ENCODE results near the gene RAB28. TPM values are rescaled to one million over a fixed set of nuclear protein-coding genes. Genes with fewer than 3 reads are reported as not detected.

Gene RAB28
- total RNA-seq, 1 experiment from 2014 or later: 17.1 TPM

DNA sequence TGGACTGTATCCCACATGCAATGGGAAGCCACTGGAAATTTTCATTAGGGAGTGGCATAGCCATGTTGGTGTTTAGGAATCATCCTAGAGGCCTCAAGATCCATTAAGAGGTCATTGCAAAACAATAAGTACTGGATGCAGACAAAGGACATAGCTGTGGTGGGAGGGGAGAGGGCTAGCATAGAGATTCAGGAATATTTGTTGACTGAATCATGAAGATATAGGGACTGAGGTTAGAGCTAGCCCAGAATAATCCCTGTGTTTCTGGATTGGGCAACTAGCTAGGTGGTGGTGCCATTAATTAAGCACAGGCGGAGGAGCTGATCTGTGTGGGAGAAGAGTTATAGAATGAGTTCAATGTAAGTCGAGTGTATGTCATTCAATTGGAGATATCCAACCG, 135.0 kb downstream of the RAB28 start:
- CTCF ChIA-PET: no interaction called here
- POLR2A ChIA-PET: no interaction called here
- peaks cover 27% of the 10 kb centered on the region for H3K9me3 Mint-ChIP-seq
- H3K27ac Mint-ChIP-seq: no peak overlapping the region
- ATAC-seq (no peak), DNase-seq (ENCODE audit: low spot score) (no peak)
- H3K4me1 Mint-ChIP-seq: peaks cover 8% of the 10 kb centered on the region
- H3K27me3 Mint-ChIP-seq (ENCODE audit: low read depth): no peaks in the 10 kb centered on the region
- no peak overlapping the region for H3K4me3 Mint-ChIP-seq
- no peak for TF ChIP-seq NFE2L1 (CRISPR knock-in tag; IDR thresholded peaks at IDR 0.05)
- TF ChIP-seq FOXJ3 (CRISPR knock-in tag; IDR thresholded peaks at IDR 0.05; ENCODE audit: borderline replicate concordance): no peak
- TF ChIP-seq ZNF416 (CRISPR knock-in tag; IDR thresholded peaks at IDR 0.05): no peak
- TF ChIP-seq CREM (CRISPR knock-in tag; IDR thresholded peaks at IDR 0.05): no peak
- TF ChIP-seq, protein P1, sequence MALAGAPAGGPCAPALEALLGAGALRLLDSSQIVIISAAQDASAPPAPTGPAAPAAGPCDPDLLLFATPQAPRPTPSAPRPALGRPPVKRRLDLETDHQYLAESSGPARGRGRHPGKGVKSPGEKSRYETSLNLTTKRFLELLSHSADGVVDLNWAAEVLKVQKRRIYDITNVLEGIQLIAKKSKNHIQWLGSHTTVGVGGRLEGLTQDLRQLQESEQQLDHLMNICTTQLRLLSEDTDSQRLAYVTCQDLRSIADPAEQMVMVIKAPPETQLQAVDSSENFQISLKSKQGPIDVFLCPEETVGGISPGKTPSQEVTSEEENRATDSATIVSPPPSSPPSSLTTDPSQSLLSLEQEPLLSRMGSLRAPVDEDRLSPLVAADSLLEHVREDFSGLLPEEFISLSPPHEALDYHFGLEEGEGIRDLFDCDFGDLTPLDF (CRISPR knock-in tag; IDR thresholded peaks at IDR 0.05): no peak
- no peak for TF ChIP-seq SMAD4 (CRISPR knock-in tag; IDR thresholded peaks at IDR 0.05)
- no peak for TF ChIP-seq ELF4 (CRISPR knock-in tag; IDR thresholded peaks at IDR 0.05; ENCODE audit: low read depth)
- no peak for TF ChIP-seq JUN (CRISPR knock-in tag; IDR thresholded peaks at IDR 0.05)
- no peak for TF ChIP-seq SOX15 (CRISPR knock-in tag; IDR thresholded peaks at IDR 0.05)
- TF ChIP-seq, protein P2, sequence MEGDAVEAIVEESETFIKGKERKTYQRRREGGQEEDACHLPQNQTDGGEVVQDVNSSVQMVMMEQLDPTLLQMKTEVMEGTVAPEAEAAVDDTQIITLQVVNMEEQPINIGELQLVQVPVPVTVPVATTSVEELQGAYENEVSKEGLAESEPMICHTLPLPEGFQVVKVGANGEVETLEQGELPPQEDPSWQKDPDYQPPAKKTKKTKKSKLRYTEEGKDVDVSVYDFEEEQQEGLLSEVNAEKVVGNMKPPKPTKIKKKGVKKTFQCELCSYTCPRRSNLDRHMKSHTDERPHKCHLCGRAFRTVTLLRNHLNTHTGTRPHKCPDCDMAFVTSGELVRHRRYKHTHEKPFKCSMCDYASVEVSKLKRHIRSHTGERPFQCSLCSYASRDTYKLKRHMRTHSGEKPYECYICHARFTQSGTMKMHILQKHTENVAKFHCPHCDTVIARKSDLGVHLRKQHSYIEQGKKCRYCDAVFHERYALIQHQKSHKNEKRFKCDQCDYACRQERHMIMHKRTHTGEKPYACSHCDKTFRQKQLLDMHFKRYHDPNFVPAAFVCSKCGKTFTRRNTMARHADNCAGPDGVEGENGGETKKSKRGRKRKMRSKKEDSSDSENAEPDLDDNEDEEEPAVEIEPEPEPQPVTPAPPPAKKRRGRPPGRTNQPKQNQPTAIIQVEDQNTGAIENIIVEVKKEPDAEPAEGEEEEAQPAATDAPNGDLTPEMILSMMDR (IDR thresholded peaks at IDR 0.05): no peak
- TF ChIP-seq ZNF138 (CRISPR knock-in tag; conservative IDR thresholded peaks at IDR 0.05): no peak
- TF ChIP-seq, protein P3, sequence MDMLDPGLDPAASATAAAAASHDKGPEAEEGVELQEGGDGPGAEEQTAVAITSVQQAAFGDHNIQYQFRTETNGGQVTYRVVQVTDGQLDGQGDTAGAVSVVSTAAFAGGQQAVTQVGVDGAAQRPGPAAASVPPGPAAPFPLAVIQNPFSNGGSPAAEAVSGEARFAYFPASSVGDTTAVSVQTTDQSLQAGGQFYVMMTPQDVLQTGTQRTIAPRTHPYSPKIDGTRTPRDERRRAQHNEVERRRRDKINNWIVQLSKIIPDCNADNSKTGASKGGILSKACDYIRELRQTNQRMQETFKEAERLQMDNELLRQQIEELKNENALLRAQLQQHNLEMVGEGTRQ (CRISPR knock-in tag; IDR thresholded peaks at IDR 0.05): no peak
- TF ChIP-seq NR3C1 (CRISPR knock-in tag; conservative IDR thresholded peaks at IDR 0.05; ENCODE audit: low read depth): no peak
- no peak for TF ChIP-seq ZBTB21 (CRISPR knock-in tag; IDR thresholded peaks at IDR 0.05; ENCODE audit: borderline replicate concordance)
- TF ChIP-seq ATF1 (CRISPR knock-in tag; IDR thresholded peaks at IDR 0.05): no peak
- no peak for TF ChIP-seq CBFB (CRISPR knock-in tag; IDR thresholded peaks at IDR 0.05; ENCODE audit: low read depth)
- TF ChIP-seq TEAD1 (CRISPR knock-in tag; IDR thresholded peaks at IDR 0.05): no peak
- no peak for TF ChIP-seq OVOL2 (CRISPR knock-in tag; IDR thresholded peaks at IDR 0.05; ENCODE audit: borderline replicate concordance)
- peaks cover 13% of the 10 kb centered on the region for H3K36me3 Mint-ChIP-seq

DNA sequence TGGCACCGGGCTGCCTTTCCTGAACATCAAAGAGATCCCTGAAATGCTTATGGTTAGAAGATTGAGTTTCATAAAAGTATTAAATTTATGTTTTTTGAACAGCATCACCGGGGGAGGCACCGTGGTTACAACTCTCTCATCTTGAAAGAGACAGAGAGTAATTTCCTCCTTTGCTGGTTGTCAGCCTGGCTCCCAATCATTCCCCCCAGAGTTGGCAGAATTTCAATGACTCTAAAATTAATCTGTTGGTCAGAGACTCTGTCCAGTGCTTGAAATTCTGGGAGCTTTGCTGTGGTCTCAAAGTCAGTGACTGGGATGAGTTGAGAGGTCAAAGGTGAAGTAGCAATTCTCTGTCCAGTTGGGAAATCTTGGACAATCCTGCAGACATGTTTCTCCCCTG, 135.9 kb downstream of the RAB28 start:
- Mint-ChIP-seq H3K27me3 (ENCODE audit: low read depth) (no peaks in the 10 kb centered on the region), H3K9me3 (peaks cover 27% of the 10 kb centered on the region), H3K36me3 (peaks cover 13% of the 10 kb centered on the region), H3K4me3 (no peak overlapping the region), H3K27ac (no peak overlapping the region), H3K4me1 (peaks cover 8% of the 10 kb centered on the region)
- ChIA-PET CTCF (no interaction called here), POLR2A (no interaction called here)
- no peak for DNase-seq (ENCODE audit: low spot score)
- no peak for ATAC-seq
- TF ChIP-seq, protein P4, sequence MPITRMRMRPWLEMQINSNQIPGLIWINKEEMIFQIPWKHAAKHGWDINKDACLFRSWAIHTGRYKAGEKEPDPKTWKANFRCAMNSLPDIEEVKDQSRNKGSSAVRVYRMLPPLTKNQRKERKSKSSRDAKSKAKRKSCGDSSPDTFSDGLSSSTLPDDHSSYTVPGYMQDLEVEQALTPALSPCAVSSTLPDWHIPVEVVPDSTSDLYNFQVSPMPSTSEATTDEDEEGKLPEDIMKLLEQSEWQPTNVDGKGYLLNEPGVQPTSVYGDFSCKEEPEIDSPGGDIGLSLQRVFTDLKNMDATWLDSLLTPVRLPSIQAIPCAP (CRISPR knock-in tag; IDR thresholded peaks at IDR 0.05): no peak
- TF ChIP-seq, protein P5, sequence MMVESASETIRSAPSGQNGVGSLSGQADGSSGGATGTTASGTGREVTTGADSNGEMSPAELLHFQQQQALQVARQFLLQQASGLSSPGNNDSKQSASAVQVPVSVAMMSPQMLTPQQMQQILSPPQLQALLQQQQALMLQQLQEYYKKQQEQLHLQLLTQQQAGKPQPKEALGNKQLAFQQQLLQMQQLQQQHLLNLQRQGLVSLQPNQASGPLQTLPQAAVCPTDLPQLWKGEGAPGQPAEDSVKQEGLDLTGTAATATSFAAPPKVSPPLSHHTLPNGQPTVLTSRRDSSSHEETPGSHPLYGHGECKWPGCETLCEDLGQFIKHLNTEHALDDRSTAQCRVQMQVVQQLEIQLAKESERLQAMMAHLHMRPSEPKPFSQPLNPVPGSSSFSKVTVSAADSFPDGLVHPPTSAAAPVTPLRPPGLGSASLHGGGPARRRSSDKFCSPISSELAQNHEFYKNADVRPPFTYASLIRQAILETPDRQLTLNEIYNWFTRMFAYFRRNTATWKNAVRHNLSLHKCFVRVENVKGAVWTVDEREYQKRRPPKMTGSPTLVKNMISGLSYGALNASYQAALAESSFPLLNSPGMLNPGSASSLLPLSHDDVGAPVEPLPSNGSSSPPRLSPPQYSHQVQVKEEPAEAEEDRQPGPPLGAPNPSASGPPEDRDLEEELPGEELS (CRISPR knock-in tag; IDR thresholded peaks at IDR 0.05): no peak
- TF ChIP-seq CBFB (CRISPR knock-in tag; IDR thresholded peaks at IDR 0.05; ENCODE audit: low read depth): no peak
- TF ChIP-seq ETV6 (CRISPR knock-in tag; IDR thresholded peaks at IDR 0.05): no peak
- TF ChIP-seq ZNF232 (CRISPR knock-in tag; IDR thresholded peaks at IDR 0.05): no peak
- no peak for TF ChIP-seq GRHL2 (CRISPR knock-in tag; IDR thresholded peaks at IDR 0.05; ENCODE audit: insufficient replicate concordance, severe bottlenecking)
- TF ChIP-seq, protein P6, sequence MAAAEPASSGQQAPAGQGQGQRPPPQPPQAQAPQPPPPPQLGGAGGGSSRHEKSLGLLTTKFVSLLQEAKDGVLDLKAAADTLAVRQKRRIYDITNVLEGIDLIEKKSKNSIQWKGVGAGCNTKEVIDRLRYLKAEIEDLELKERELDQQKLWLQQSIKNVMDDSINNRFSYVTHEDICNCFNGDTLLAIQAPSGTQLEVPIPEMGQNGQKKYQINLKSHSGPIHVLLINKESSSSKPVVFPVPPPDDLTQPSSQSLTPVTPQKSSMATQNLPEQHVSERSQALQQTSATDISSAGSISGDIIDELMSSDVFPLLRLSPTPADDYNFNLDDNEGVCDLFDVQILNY (CRISPR knock-in tag; IDR thresholded peaks at IDR 0.05): no peak
- TF ChIP-seq, protein P3 (CRISPR knock-in tag; IDR thresholded peaks at IDR 0.05): no peak
- no peak for TF ChIP-seq FOXK1 (CRISPR knock-in tag; IDR thresholded peaks at IDR 0.05)
- TF ChIP-seq PRRX2 (CRISPR knock-in tag; IDR thresholded peaks at IDR 0.05): no peak
- no peak for TF ChIP-seq EMX1 (CRISPR knock-in tag; IDR thresholded peaks at IDR 0.05)
- TF ChIP-seq, protein P7, sequence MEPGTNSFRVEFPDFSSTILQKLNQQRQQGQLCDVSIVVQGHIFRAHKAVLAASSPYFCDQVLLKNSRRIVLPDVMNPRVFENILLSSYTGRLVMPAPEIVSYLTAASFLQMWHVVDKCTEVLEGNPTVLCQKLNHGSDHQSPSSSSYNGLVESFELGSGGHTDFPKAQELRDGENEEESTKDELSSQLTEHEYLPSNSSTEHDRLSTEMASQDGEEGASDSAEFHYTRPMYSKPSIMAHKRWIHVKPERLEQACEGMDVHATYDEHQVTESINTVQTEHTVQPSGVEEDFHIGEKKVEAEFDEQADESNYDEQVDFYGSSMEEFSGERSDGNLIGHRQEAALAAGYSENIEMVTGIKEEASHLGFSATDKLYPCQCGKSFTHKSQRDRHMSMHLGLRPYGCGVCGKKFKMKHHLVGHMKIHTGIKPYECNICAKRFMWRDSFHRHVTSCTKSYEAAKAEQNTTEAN (CRISPR knock-in tag; IDR thresholded peaks at IDR 0.05): no peak
- no peak for TF ChIP-seq ZNF416 (CRISPR knock-in tag; IDR thresholded peaks at IDR 0.05)
- no peak for TF ChIP-seq FOXJ3 (CRISPR knock-in tag; IDR thresholded peaks at IDR 0.05; ENCODE audit: borderline replicate concordance)
- no peak for TF ChIP-seq IRF2 (CRISPR knock-in tag; IDR thresholded peaks at IDR 0.05; ENCODE audit: borderline replicate concordance, low read depth)
